Psoas muscle (tissue), 8 donors: ENCODE results near the gene PPARD. TPM values are rescaled to one million over a fixed set of nuclear protein-coding genes. Genes with fewer than 3 reads are reported as not detected.
"Not testable (repeated sequence)": the region's sequence is repeated elsewhere in the genome, so short reads cannot be mapped to it uniquely, and the experiment has no call there.

ENCODE experiments used
- ATAC-seq, 4 donors: fragments of 200-7000 bp; cut with Tn5 transposase; one replicate each; pipeline ENCODE4 v1.9.1; 2020; ENCODE audit warnings: moderate library complexity in 3 of 4, mild to moderate bottlenecking in 2 of 4
- DNase-seq, 2 donors: peaks; one replicate each; pipeline ENCODE4 v3.0.0-alpha.2; 2020
- H3K27ac ChIP-seq: fragments of 200-600 bp; one replicate; pipeline ENCODE4 v1.8.0; 2022
- H3K27me3 ChIP-seq, 3 donors: fragments of 200-600 bp in 1 of 3; one replicate each; pipeline versions ENCODE4 v1.6.1 to v1.8.0; 2013 to 2022; ENCODE audit warnings: low read length in 2 of 3, mild to moderate bottlenecking in 2 of 3, moderate library complexity in 1 of 3; ENCODE audit not compliant: insufficient read depth in 3 of 3
- H3K36me3 ChIP-seq, 2 donors: fragments of 200-600 bp in 1 of 2; one replicate each; pipeline versions ENCODE4 v1.6.1 to v1.8.0; 2013 to 2022; ENCODE audit warnings: low read depth in 1 of 2, mild to moderate bottlenecking in 1 of 2, moderate library complexity in 1 of 2; ENCODE audit not compliant: insufficient read depth in 1 of 2
- H3K4me1 ChIP-seq: fragments of 200-600 bp; one replicate; pipeline ENCODE4 v1.8.0; 2022
- H3K4me3 ChIP-seq: fragments of 200-600 bp; one replicate; pipeline ENCODE4 v1.8.0; 2022; ENCODE audit warnings: mild to moderate bottlenecking
- H3K9me3 ChIP-seq: fragments of 200-600 bp; one replicate; pipeline ENCODE4 v1.8.0; 2022
- CTCF ChIP-seq: fragments of 200-600 bp; IDR thresholded peaks from one replicate; pipeline ENCODE4 v1.8.0; 2022; ENCODE audit warnings: antibody characterized with exemption
- WGBS, 3 donors: extraction: QIAGEN DNeasy Blood & Tissue Kit; methylation state at CpG; one replicate each; pipeline versions ENCODE4 v1.1.6 to v1.1.7; 2013; 5-methylcytosine and 5-hydroxymethylcytosine counted together
- intact Hi-C, 2 donors: fragments of 100-400 bp; cut with DNase I; formaldehyde crosslinking; loops; one replicate each; pipeline versions ENCODE4 v1.11.0 to v1.14.2; 2022
- polyA plus RNA-seq, 3 donors: library from polyadenylated mRNA; stranded (reverse); fragments of 200-250 nt; gene quantifications; one replicate each; pipeline ENCODE4 v1.2.3, GENCODE V29; 2013
- total RNA-seq, 4 donors: library from RNA; stranded (reverse); fragmentation: NEBNext Ultra II Directional in 2 of 4; extraction: Animal tissue kit (Norgen Biotek cat#: 25700) in 2 of 4; gene quantifications; one replicate each; pipeline versions ENCODE4 v1.2.1 to v1.2.4, GENCODE V29; 2021 to 2023
- donor health status: healthy with polysubstance abuse.
- donor health status: DM: no; HTN: no; CAD: no; lungs with moderate emphysema.
- donor health status: Bipolar disorder and iron deficiency.
- donor health status: healthy.
- donor health status: DM: yes; HTN: yes; CAD: no.
- donor health status: DM: no; HTN: no; CAD: no.
- donor health status: DM: no; HTN: no; CAD: no.
- donor health status: DM: yes; HTN: yes; CAD: no.

The PPARD gene
- total and polyA plus RNA-seq, 7 donors: 13.5 to 187 (median 37.2) TPM

GRCh38 chr6:35299674-35300073 is 42.7 kb upstream of the PPARD start:
- no peak for TF ChIP-seq CTCF
- no peaks in the 10 kb centered on the region for H3K27me3 ChIP-seq
- H3K36me3 ChIP-seq: peaks cover 0 to 12% of the 10 kb centered on the region in 2 donors
- ATAC-seq (no peak), DNase-seq (peak in 1 of 2 donors; percentile 34)
- H3K27ac ChIP-seq: no peak overlapping the region
- H3K4me3 ChIP-seq: no peak overlapping the region
- no peaks in the 10 kb centered on the region for H3K9me3 ChIP-seq
- intact Hi-C loops: loop anchor here in 1 of 2 donors (10.0 kb wide), 1 partner anchor 255 kb away; no protein-coding TSS in a partner anchor
- WGBS, 3 donors: 85 to 93% (median 92%) methylated on average over 4 of the region's 4 CpGs
- H3K4me1 ChIP-seq: peaks cover 19% of the 10 kb centered on the region

GRCh38 chr6:35300848-35301247 is 41.5 kb upstream of the PPARD start:
- no peaks in the 10 kb centered on the region for H3K9me3 ChIP-seq
- ATAC-seq (no peak), DNase-seq (no peak)
- H3K36me3 ChIP-seq: peaks cover 0 to under 1% of the 10 kb centered on the region in 2 donors
- intact Hi-C loops: no loop called here
- no peaks in the 10 kb centered on the region for H3K27me3 ChIP-seq
- no peak for TF ChIP-seq CTCF
- H3K4me1 ChIP-seq: peaks cover 19% of the 10 kb centered on the region
- H3K27ac ChIP-seq: no peak overlapping the region
- no peak overlapping the region for H3K4me3 ChIP-seq

- DNase-seq (peak; percentile 23 to 65), ATAC-seq (peak; percentile 30 to 64 (median 41))
- H3K4me1 ChIP-seq: peaks cover 13% of the 10 kb centered on the region
- TF ChIP-seq CTCF: no peak
- H3K27ac ChIP-seq: no peak overlapping the region
- H3K36me3 ChIP-seq: no peaks in the 10 kb centered on the region
- intact Hi-C loops: no loop called here
- H3K9me3 ChIP-seq: no peaks in the 10 kb centered on the region
- H3K27me3 ChIP-seq: no peaks in the 10 kb centered on the region
- H3K4me3 ChIP-seq: no peak overlapping the region
- WGBS, 3 donors: 48 to 55% (median 52%) methylated on average over 6 of the region's 6 CpGs
These were observed 39.6 kb upstream of the PPARD start for GRCh38 chr6:35302604-35303241.

GRCh38 chr6:35304299-35304698 is 38.1 kb upstream of the PPARD start:
- Histone ChIP-seq H3K36me3 (no peaks in the 10 kb centered on the region), H3K27ac (no peak overlapping the region), H3K4me1 (peaks cover 10% of the 10 kb centered on the region), H3K4me3 (no peak overlapping the region), H3K9me3 (no peaks in the 10 kb centered on the region), H3K27me3 (no peaks in the 10 kb centered on the region)
- no peak for ATAC-seq
- 74 to 83% (median 75%) methylated on average over 1 of the region's 1 CpG for WGBS, 3 donors
- intact Hi-C loops: no loop called here
- no peak for TF ChIP-seq CTCF
- no peak for DNase-seq

- no peak for TF ChIP-seq CTCF
- no peak for ATAC-seq
- H3K4me1 ChIP-seq: peaks cover 10% of the 10 kb centered on the region
- WGBS, 3 donors: 91 to 95% (median 93%) methylated on average over 8 of the region's 8 CpGs
- H3K36me3 ChIP-seq: no peaks in the 10 kb centered on the region
- H3K27ac ChIP-seq: no peak overlapping the region
- intact Hi-C loops: no loop called here
- H3K27me3 ChIP-seq: no peaks in the 10 kb centered on the region
- H3K9me3 ChIP-seq: no peaks in the 10 kb centered on the region
- DNase-seq: no peak
- H3K4me3 ChIP-seq: no peak overlapping the region
These were observed 37.2 kb upstream of the PPARD start for GRCh38 chr6:35305117-35305516.

GRCh38 chr6:35307138-35307537 is 35.2 kb upstream of the PPARD start:
- H3K36me3 ChIP-seq, H3K27ac ChIP-seq, H3K4me3 ChIP-seq, H3K27me3 ChIP-seq, H3K4me1 ChIP-seq, DNase-seq, H3K9me3 ChIP-seq, intact Hi-C loops, ATAC-seq: not testable (repeated sequence)
- WGBS, 3 donors: 83 to 87% (median 83%) methylated on average over 15 of the region's 15 CpGs

GRCh38 chr6:35308543-35308942 is 33.8 kb upstream of the PPARD start:
- H3K27ac ChIP-seq, intact Hi-C loops, H3K27me3 ChIP-seq, ATAC-seq, H3K4me1 ChIP-seq, DNase-seq, H3K4me3 ChIP-seq, H3K9me3 ChIP-seq, H3K36me3 ChIP-seq: not testable (repeated sequence)
- WGBS, 3 donors: 90 to 97% (median 91%) methylated on average over 2 of the region's 2 CpGs
